Smooth muscle cell of the brain vasculature (primary cell): ENCODE results near the gene OPA3.
A peak's percentile ranks its signal among the peaks of the same experiment; 100 is the strongest.

ENCODE experiments used
- DNase-seq: peaks from one replicate; pipeline ENCODE4 v3.0.0-alpha.2; 2012; ENCODE audit warnings: low read depth, low spot score

OPA3 gene

GRCh38 chr19:45567609-45568008 lies 17.0 kb downstream of the OPA3 start:
- DNase-seq: no peak

DNA sequence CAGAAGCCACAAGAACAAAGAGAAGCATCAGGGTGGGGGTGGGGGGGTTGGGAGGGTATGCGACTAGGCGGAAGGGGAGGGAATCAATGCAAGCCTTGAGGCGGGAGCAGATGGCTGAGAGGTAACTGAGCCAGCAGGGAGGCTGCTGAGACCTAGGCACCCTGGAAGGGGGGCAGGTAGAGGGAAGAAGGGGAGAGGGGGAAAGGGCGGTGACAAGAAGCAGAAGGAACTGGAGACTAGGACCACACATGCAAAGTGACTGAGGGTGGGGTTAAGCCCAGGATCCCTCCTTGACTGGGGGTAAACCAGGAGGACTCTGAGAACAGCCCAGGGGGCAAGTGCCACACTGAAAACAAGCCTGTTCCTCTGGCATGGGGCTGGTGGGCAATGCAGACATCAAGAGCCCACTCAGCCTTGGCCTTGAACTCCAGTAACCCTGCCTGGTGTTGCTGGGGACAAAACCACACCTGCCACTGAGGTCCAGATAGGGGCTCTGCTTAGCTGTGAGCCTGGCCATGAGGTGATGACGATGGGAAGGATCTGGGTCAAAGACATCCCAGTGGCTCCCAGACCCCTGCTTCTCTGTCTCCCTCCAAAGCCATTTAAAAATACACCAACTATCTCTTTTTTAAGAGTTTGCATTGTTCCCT lies 20.3 kb downstream of the OPA3 start:
- no peak for DNase-seq

DNA sequence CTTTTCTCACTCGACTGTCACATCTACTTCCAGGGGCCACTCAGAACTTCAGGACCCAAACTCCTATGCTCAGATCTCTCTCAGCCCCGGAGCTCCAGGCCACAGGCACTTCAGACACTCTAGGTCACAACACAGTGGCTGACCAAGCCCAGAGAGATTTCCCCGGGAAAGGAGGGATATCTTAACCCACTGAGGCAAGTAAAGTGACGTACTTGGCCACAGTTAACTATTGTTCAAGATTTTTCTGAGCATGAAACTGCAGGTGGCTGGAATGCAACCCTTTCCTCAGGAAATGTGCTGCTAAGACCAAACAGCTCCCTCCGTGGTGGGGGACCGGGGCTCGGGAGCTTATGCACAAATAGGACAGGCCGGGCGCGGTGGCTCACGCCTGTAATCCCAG lies 23.9 kb downstream of the OPA3 start:
- no peak for DNase-seq

DNA sequence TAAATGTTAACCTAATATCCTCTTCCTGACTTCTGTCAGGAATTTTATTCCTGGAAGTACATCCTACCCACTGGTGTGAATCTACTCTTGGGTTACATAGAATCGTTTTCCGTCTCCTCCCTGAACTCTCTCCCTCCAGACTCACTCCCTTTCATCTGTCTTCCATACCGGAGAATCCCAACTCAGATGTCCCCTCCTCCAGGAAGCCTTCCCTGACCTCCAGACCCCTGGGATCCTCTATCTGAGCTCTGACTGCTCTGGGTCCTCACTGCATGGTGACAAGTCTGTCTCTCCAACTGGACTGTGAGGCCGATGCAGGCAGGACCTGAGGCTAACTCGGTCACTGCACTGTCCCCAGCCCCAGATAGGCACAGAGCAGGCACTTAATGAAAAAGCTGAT lies 24.6 kb downstream of the OPA3 start:
- no peak for DNase-seq

GRCh38 chr19:45558399-45558878 lies 26.2 kb downstream of the OPA3 start:
- DNase-seq: no peak

GRCh38 chr19:45556835-45557234 lies 27.8 kb downstream of the OPA3 start:
- no peak for DNase-seq

GRCh38 chr19:45554481-45554880 lies 30.1 kb downstream of the OPA3 start:
- no peak for DNase-seq

DNA sequence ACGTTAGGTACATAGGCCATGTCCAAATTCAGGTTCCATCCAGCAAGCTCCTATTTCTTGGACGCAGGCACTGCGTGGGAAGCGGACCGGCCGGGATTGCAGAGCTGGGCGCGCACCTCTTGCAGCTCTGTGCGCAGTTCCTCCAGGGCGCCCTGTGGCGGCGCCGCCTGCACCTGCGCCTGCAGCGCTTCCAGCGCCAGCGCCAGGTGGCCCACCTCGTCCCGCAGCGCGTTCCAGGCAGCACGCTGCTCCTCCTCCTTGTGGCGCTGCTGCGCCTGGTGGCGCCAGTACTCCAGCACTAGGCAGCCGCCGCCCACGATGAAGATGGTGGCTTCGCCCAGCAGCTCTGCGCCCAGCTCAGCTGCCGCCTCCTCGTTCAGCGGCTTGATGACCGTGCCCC lies 31.1 kb downstream of the OPA3 start:
- no peak for DNase-seq

GRCh38 chr19:45547965-45548609 lies 36.5 kb downstream of the OPA3 start:
- no peak for DNase-seq

DNA sequence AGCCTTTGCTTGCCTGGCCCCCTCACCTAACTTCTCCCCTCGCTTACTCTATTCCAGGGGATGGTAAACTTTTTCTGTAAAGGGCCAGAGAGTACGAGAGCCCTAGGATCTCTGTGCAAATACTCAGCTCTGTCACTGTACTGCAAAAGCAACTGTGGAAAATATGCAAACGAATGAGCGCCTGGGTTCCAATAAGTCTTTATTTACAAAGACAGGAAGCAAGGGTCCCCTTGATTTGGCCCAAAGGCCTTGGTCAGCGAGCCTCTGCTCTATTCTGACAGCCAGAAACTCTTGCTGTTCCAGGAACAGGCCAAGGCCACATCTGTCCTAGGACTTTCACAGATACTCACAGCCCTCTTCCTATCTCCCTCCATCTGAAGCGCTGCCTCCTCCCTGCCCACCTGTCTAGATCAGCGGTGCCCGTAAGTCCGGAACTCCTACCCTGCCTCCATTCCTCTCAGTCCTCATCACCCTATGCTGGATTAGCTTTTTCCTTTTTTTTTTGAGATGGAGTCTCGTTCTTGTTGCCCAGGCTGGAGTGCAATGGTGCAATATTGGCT lies 37.3 kb downstream of the OPA3 start:
- DNase-seq: no peak

DNA sequence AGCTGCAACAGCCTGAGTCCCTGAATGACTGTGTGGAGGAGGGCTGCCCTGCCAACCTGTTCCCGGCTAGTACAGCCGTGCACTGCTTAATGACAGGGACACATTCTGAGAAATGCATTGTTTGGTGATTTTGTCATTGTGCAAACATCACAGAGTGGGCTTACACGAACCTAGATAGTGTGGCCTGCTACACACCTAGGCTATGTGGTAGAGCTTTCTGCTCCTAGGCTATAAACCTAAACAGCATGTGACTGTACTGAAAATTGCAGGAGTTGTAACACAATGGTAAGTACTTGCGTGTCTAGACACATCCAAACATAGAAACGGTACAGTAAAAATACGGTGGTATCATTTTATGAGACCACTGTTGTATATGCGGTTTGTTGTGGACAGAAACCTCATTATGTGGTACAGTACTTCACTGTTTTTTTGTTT lies 42.4 kb downstream of the OPA3 start:
- DNase-seq: no peak

DNA sequence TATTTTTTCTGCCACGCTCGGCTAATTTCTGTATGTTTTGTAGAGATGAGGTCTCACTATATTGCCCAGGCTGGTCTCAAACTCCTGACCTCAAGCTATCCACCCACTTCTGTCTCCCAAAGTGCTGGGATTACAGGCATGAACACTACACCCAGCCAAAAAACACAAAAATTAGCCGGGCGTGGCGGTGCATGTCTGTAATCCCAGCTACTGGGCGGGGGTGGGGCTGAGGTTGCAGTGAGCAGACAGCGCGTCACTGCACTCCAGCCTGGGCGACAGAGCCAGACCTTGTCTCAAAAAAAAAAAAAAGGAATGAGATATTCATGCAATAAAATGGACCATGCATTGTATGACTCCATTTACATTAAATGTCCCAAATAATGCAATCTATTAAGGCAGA lies 45.1 kb downstream of the OPA3 start:
- no peak for DNase-seq

DNA sequence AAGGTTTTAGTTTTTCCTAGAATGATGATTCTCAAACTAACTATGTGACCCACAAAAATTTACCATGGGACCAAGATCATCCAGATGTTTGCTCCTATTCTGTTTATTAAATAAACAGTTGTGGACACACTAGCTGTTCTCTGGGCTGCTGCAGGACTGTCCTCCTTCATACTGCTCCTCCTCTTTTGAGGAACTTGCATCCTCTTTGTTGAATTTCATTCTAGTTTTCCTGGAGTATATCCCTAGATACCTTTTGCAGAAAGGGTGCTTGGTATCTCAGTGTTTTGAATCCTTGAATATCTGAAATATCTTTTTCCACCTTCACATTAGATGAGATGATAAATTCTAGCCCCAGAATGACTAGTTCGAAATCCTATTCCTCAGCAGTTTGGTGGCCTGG lies 53.3 kb downstream of the OPA3 start:
- no peak for DNase-seq

DNA sequence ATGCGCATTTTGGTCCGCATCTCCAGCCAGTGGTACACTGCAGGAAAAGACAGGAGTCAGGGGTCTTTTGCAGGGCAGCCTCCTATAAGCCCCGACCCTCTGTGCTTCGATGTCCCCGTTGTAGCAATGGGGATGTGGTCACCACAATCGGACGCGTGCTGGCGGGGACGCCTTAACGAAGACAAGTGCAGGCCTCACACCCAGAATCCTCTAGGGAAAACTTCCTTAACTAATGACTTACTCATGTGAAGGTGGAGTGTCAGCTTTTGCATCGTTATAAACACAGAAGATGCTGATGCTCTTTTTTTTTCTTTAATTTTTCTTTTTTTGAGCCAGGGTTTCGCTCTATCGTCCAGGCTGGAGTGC lies 55.2 kb downstream of the OPA3 start:
- DNase-seq: no peak

- DNase-seq: no peak
These were observed 55.7 kb downstream of the OPA3 start for GRCh38 chr19:45528744-45529419.

GRCh38 chr19:45528149-45528743 lies 56.4 kb downstream of the OPA3 start:
- DNase-seq: no peak

DNA sequence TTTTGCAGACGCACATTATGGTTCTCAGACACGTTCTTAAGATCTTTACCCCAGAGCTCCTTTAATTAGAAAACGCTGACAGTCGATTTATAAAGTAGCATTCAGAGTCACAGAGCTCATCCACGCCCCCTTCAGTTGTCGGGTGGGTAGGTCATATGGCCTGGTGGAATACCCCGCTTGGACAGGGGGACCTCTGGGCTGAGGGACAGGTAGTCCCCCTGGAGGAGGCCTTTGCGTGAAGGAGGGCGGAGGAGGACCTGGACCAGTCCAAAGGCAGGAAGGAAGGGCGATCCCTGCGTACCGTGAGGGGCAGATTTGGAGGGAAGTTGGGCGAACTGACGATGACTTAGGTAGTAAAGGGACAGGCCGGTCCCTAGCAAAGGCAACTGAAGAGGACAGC lies 56.9 kb downstream of the OPA3 start:
- no peak for DNase-seq

DNA sequence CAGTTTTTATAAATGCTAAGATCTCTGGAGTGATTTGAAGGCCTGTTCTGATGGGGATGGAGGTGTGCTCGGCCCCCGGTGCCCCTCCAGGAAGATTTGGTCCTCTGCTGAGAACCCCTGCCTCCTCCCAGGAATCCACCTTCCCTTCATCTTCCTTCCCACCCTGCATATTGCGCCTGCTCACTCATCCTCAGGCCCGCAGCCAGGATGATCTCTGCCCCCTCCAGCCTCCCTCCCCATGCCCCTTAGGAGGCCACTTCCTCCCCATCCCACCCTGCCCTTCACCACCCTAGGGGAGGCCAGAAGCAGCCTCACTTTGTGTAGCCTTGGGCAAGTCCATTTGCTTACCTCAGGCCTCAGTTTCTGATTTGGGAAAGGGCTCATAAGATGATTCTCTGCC lies 57.6 kb downstream of the OPA3 start:
- no peak for DNase-seq

- DNase-seq: no peak
These were observed 58.5 kb downstream of the OPA3 start for GRCh38 chr19:45526143-45526542.

- DNase-seq: no peak
These were observed 60.0 kb downstream of the OPA3 start for GRCh38 chr19:45524575-45525129.

GRCh38 chr19:45523642-45524256 lies 60.9 kb downstream of the OPA3 start:
- DNase-seq: peak; percentile 67
